Left ventricle myocardium inferior (tissue), 1 donor: ENCODE results near the gene TICRR. TPM values are rescaled to one million over a fixed set of nuclear protein-coding genes. Genes with fewer than 3 reads are reported as not detected.
A peak's percentile ranks its signal among the peaks of the same experiment; 100 is the strongest.

ENCODE experiments used
- DNase-seq: peaks from one replicate; pipeline ENCODE4 v3.0.0-alpha.2; 2020
- H3K27ac ChIP-seq: fragments of 200-600 bp; replicated peaks from 2 replicates; pipeline ENCODE4 v1.8.0; 2021
- H3K27me3 ChIP-seq: fragments of 200-600 bp; 2 replicates; pipeline ENCODE4 v1.8.0; 2021; ENCODE audit warnings: low read depth
- H3K36me3 ChIP-seq: fragments of 200-600 bp; 2 replicates; pipeline ENCODE4 v1.8.0; 2021
- H3K4me1 ChIP-seq: fragments of 200-600 bp; 2 replicates; pipeline ENCODE4 v1.8.0; 2021
- H3K4me3 ChIP-seq: fragments of 200-600 bp; 2 replicates; pipeline ENCODE4 v1.8.0; 2021; ENCODE audit warnings: mild to moderate bottlenecking, moderate library complexity
- H3K9me3 ChIP-seq: fragments of 200-600 bp; replicated peaks from 2 replicates; pipeline ENCODE4 v1.8.0; 2021
- intact Hi-C: fragments of 100-400 bp; cut with micrococcal nuclease; formaldehyde crosslinking; loops from one replicate; pipeline ENCODE4 v1.11.0; 2022
- total RNA-seq: library from RNA; stranded (reverse); fragmentation: NEBNext Ultra II Directional; extraction: Animal tissue kit (Norgen Biotek cat#: 25700); gene quantifications from one replicate; pipeline ENCODE4 v1.2.1, GENCODE V29; 2021
- TF ChIP-seq, protein P1 (sequence below): fragments of 200-600 bp; IDR thresholded peaks from 2 replicates; pipeline ENCODE4 v1.8.0; 2021; ENCODE audit warnings: antibody characterized with exemption, mild to moderate bottlenecking, borderline replicate concordance
- donor health status: DM: no; HTN: yes; CAD: no; lungs with severe emphysema.

Gene TICRR
- total RNA-seq, 1 donor from 2014 or later, result 0.08 TPM

GRCh38 chr15:89665449-89666181, 90.3 kb downstream of the TICRR start:
- peak; percentile 70 for DNase-seq
- Histone ChIP-seq H3K4me1 (peaks cover 32% of the 10 kb centered on the region), H3K27ac (peak overlapping the region; percentile 87), H3K27me3 (no peaks in the 10 kb centered on the region), H3K4me3 (peak overlapping the region; percentile 64), H3K9me3 (no peaks in the 10 kb centered on the region), H3K36me3 (no peaks in the 10 kb centered on the region)
- TF ChIP-seq, protein P1, sequence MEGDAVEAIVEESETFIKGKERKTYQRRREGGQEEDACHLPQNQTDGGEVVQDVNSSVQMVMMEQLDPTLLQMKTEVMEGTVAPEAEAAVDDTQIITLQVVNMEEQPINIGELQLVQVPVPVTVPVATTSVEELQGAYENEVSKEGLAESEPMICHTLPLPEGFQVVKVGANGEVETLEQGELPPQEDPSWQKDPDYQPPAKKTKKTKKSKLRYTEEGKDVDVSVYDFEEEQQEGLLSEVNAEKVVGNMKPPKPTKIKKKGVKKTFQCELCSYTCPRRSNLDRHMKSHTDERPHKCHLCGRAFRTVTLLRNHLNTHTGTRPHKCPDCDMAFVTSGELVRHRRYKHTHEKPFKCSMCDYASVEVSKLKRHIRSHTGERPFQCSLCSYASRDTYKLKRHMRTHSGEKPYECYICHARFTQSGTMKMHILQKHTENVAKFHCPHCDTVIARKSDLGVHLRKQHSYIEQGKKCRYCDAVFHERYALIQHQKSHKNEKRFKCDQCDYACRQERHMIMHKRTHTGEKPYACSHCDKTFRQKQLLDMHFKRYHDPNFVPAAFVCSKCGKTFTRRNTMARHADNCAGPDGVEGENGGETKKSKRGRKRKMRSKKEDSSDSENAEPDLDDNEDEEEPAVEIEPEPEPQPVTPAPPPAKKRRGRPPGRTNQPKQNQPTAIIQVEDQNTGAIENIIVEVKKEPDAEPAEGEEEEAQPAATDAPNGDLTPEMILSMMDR, result no peak
- intact Hi-C loops, result no loop called here

DNA sequence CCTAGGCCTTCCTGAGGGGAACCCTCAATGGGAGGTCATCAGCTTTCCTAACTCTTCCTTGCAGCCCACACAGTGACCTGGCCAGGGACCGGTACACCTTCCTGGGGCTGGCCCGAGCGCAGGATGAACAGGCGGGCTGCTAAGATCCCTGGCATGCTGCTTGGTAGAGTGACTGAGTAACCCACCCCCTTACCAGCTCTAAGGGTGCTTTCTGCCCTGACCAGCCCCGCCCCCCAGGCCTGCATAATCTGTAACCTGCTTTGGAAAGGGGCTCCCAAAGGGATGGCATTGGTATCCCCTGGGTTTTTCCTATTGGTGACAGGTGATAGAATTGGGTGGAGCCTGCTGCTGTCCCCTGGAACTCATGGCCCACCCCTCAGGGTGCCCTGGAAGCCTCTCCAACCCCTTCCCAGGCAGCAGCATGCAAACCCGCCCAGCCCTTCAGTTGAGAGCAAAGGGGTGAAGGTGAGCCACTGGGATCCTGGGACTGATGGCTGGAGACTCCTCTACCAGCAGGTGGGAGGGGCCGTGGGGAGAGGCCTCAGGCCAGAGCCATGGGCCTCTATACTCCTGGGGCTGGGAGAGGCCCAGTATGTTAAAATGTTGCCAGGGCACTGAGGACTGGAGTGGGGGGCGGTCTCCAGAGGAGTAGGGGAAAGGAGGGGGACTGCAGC, 91.1 kb downstream of the TICRR start:
- Histone ChIP-seq H3K4me1 (peaks cover 32% of the 10 kb centered on the region), H3K27ac (peak overlapping the region; percentile 87), H3K4me3 (peak overlapping the region; percentile 64), H3K27me3 (no peaks in the 10 kb centered on the region), H3K9me3 (no peaks in the 10 kb centered on the region), H3K36me3 (no peaks in the 10 kb centered on the region)
- TF ChIP-seq, protein P1, result no peak
- intact Hi-C loops, result no loop called here
- no peak for DNase-seq

GRCh38 chr15:89666858-89667705, 91.8 kb downstream of the TICRR start:
- no peak overlapping the region for H3K4me3 ChIP-seq
- H3K27ac ChIP-seq, result peak overlapping the region; percentile 87
- H3K36me3 ChIP-seq, result no peaks in the 10 kb centered on the region
- DNase-seq, result no peak
- no peaks in the 10 kb centered on the region for H3K27me3 ChIP-seq
- intact Hi-C loops, result no loop called here
- H3K9me3 ChIP-seq, result no peaks in the 10 kb centered on the region
- peaks cover 31% of the 10 kb centered on the region for H3K4me1 ChIP-seq
- TF ChIP-seq, protein P1, result no peak

DNA sequence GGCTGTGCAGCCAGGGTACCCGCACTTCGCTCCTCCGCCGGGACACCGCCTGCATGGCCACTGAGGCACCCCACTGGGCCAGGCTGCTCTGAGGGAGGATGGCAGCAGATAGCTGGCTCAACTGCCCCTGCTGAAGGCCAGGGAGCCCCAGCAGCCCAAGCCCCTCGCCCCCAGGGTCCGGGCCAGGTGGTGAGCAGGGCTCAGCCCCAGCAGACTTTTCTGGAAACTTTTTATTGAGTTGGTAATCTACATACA, 92.4 kb downstream of the TICRR start:
- TF ChIP-seq, protein P1, result no peak
- Histone ChIP-seq H3K4me3 (no peak overlapping the region), H3K4me1 (peaks cover 25% of the 10 kb centered on the region), H3K27me3 (no peaks in the 10 kb centered on the region), H3K36me3 (no peaks in the 10 kb centered on the region), H3K27ac (no peak overlapping the region), H3K9me3 (no peaks in the 10 kb centered on the region)
- intact Hi-C loops, result no loop called here
- DNase-seq, result no peak

DNA sequence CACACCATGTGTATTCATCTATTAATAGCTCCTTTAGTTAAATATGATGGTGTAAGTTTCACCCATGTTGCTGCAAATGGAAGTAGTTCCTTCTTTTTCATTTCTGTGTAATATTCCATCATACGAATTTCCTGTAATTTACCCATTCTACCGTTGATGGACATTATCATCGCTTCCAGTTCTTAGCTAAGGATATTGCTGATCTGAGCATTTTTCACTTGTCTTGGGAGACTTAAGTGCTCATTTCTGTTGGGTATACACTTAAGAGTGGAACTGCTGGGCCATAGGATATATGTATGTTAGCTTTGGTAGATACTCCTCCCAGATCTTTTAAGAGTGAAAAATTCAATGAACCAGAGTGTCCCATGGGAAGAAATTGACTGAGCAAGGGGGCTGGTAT, 92.9 kb downstream of the TICRR start:
- H3K27ac ChIP-seq, result no peak overlapping the region
- peaks cover 20% of the 10 kb centered on the region for H3K4me1 ChIP-seq
- intact Hi-C loops, result no loop called here
- TF ChIP-seq, protein P1, result no peak
- H3K4me3 ChIP-seq, result no peak overlapping the region
- H3K27me3 ChIP-seq, result no peaks in the 10 kb centered on the region
- DNase-seq, result no peak
- H3K9me3 ChIP-seq, result no peaks in the 10 kb centered on the region
- H3K36me3 ChIP-seq, result no peaks in the 10 kb centered on the region
